ENCODE results near the gene SPATS2. TPM values are rescaled to one million over a fixed set of nuclear protein-coding genes. Genes with fewer than 3 reads are reported as not detected.

Gene SPATS2
- total RNA-seq, 3 donors from 2014 or later (not counting 1 experiment from before 2014, with no cell fraction given) = 14.6 to 18.4 (median 15.4) TPM

DNA sequence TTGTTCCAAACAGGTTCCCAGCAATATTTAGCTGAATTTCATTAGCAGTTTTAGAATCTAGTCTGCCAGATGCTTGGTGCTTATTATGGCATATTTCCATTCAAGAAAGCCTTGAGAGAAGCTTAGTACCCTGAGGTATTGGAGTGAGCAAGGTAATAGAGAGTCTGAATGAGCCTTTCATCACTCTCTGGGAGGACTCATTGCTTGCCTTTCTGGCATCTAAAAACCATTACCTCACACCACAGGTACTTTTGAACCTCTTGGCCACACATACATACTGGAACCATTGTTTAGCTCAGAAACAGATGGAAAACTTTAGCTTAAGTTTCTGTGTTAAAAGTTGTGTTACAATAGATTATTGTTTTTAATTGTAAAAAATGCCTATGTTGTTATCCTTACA is 144.1 kb downstream of the SPATS2 start:
- DNase-seq (no peak), ATAC-seq (no peak)
- intact Hi-C loops (cut with micrococcal nuclease) = no loop called here
- Mint-ChIP-seq H3K4me1 (no peaks in the 10 kb centered on the region), H3K36me3 (no peaks in the 10 kb centered on the region), H3K4me3 (no peak overlapping the region), H3K9me3 (no peaks in the 10 kb centered on the region), H3K27me3 (ENCODE audit: low read depth in 2 of 2) (no peaks in the 10 kb centered on the region), H3K27ac (no peak overlapping the region)
- no peak for TF ChIP-seq CTCF (IDR thresholded peaks at IDR 0.05)
- Histone ChIP-seq H3K4me1 (ENCODE audit: control insufficient read depth, insufficient read depth, low read length) (no peaks in the 10 kb centered on the region), H3K27me3 (ENCODE audit: control insufficient read depth, insufficient read depth, low read length) (no peaks in the 10 kb centered on the region), H3K9me3 (ENCODE audit: control insufficient read depth, insufficient read depth, low read length) (no peaks in the 10 kb centered on the region), H3K27ac (ENCODE audit: low read length) (no peak overlapping the region), H3K4me3 (ENCODE audit: low read length) (no peak overlapping the region), H3K36me3 (ENCODE audit: control insufficient read depth, insufficient read depth, low read length) (no peaks in the 10 kb centered on the region)

DNA sequence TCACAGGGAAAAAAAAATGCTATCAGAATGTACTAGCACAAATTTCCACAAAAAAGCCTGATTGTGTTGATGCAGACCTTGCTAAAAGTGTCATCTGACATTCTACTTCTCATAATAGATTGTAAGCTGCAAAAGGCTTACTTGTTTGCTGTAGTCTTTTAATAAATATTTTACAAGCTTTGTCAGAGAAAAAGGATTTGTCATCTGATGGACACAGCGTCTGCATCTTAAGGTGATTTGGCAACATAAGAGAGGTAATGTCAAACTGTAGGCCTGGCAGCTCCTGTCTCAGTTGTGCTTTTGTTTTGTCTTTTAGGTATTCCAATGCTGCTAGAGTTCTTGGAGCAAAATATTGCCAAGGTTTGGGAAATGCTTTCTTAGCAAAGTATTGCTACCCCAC is 145.3 kb downstream of the SPATS2 start:
- Histone ChIP-seq H3K9me3 (ENCODE audit: control insufficient read depth, insufficient read depth, low read length) (no peaks in the 10 kb centered on the region), H3K27me3 (ENCODE audit: control insufficient read depth, insufficient read depth, low read length) (no peaks in the 10 kb centered on the region), H3K27ac (ENCODE audit: low read length) (no peak overlapping the region), H3K36me3 (ENCODE audit: control insufficient read depth, insufficient read depth, low read length) (no peaks in the 10 kb centered on the region), H3K4me3 (ENCODE audit: low read length) (no peak overlapping the region), H3K4me1 (ENCODE audit: control insufficient read depth, insufficient read depth, low read length) (no peaks in the 10 kb centered on the region)
- TF ChIP-seq CTCF (IDR thresholded peaks at IDR 0.05) = no peak
- no peaks in the 10 kb centered on the region for H3K9me3 Mint-ChIP-seq
- 100% methylated on average over 1 of the region's 1 CpG for WGBS (ENCODE audit: insufficient coverage)
- ATAC-seq (no peak), DNase-seq (no peak)
- intact Hi-C loops (cut with micrococcal nuclease) = no loop called here
- no peak overlapping the region for H3K4me3 Mint-ChIP-seq
- H3K4me1 Mint-ChIP-seq = no peaks in the 10 kb centered on the region
- H3K27me3 Mint-ChIP-seq (ENCODE audit: low read depth in 2 of 2) = no peaks in the 10 kb centered on the region
- H3K36me3 Mint-ChIP-seq = no peaks in the 10 kb centered on the region
- H3K27ac Mint-ChIP-seq = no peak overlapping the region

DNA sequence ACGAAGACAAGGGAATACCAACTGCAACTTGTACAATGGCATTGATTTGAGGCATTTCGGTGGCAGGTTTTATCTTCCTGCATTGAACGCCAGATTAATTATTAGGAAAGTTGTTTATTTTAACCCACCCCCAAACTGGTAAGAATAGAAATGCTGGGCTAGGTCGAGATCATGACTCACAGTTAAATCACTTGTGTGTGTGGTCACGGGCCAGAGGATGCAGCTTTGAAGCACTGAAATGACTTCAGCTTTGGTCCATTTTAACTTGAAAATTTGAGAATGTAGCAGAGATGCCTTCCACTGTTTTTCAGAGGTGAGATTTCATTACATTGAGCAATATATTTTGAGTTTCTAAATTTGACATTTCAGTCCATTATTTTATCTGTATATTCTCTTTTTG is 148.0 kb downstream of the SPATS2 start:
- DNase-seq = no peak
- Histone ChIP-seq H3K4me1 (ENCODE audit: control insufficient read depth, insufficient read depth, low read length) (no peaks in the 10 kb centered on the region), H3K27me3 (ENCODE audit: control insufficient read depth, insufficient read depth, low read length) (no peaks in the 10 kb centered on the region), H3K36me3 (ENCODE audit: control insufficient read depth, insufficient read depth, low read length) (no peaks in the 10 kb centered on the region), H3K9me3 (ENCODE audit: control insufficient read depth, insufficient read depth, low read length) (no peaks in the 10 kb centered on the region), H3K4me3 (ENCODE audit: low read length) (no peak overlapping the region), H3K27ac (ENCODE audit: low read length) (no peak overlapping the region)
- TF ChIP-seq CTCF (IDR thresholded peaks at IDR 0.05) = no peak
- Mint-ChIP-seq H3K4me3 (no peak overlapping the region), H3K4me1 (no peaks in the 10 kb centered on the region), H3K27me3 (ENCODE audit: low read depth in 2 of 2) (no peaks in the 10 kb centered on the region), H3K27ac (no peak overlapping the region), H3K36me3 (no peaks in the 10 kb centered on the region), H3K9me3 (no peaks in the 10 kb centered on the region)
- no peak for ATAC-seq
- whole genome bisulfite sequencing (ENCODE audit: insufficient coverage) = 91% methylated on average over 5 of the region's 5 CpGs
- intact Hi-C loops (cut with micrococcal nuclease) = no loop called here

DNA sequence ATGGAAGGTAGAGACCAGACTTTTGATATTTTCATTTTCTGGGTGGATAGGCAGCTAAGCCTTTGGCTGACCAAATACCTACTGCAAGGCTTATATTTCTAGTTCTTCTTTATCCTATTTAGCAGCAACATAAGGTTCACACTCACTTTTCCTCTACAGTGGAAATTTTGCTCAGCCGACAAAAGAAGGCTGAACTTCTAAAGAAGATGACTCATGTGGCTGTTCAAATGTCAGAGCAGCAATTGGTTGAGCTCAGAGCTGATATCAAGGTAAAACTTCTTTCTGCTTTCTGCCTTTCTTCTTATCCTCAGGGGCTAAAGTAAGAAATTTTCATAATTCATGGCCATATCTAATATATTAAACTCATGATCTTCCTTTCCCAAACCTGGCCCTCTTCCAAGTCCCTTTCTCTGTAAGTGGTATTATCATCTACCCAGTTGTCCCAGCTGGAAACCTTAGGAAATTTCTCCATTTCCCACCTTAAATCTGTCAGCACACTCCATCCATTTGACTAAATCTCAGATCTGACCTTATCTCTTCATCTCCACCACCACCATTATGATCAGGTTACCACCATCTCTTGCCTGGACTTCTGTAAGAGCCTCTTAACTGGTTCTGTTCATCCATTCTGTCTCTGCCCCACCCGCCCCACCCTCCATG is 151.8 kb downstream of the SPATS2 start:
- H3K4me1 ChIP-seq (ENCODE audit: control insufficient read depth, insufficient read depth, low read length) = no peaks in the 10 kb centered on the region
- H3K27me3 ChIP-seq (ENCODE audit: control insufficient read depth, insufficient read depth, low read length) = no peaks in the 10 kb centered on the region
- H3K27me3 Mint-ChIP-seq (ENCODE audit: low read depth in 2 of 2) = no peaks in the 10 kb centered on the region
- H3K36me3 Mint-ChIP-seq = peaks cover 7% of the 10 kb centered on the region
- ATAC-seq = no peak
- no peaks in the 10 kb centered on the region for H3K9me3 Mint-ChIP-seq
- no peak overlapping the region for H3K4me3 Mint-ChIP-seq
- TF ChIP-seq CTCF (IDR thresholded peaks at IDR 0.05) = no peak
- H3K27ac ChIP-seq (ENCODE audit: low read length) = no peak overlapping the region
- H3K27ac Mint-ChIP-seq = no peak overlapping the region
- intact Hi-C loops (cut with micrococcal nuclease) = no loop called here
- H3K36me3 ChIP-seq (ENCODE audit: control insufficient read depth, insufficient read depth, low read length) = peaks cover 5% of the 10 kb centered on the region
- no peak for DNase-seq
- H3K4me3 ChIP-seq (ENCODE audit: low read length) = no peak overlapping the region
- H3K4me1 Mint-ChIP-seq = no peaks in the 10 kb centered on the region
- H3K9me3 ChIP-seq (ENCODE audit: control insufficient read depth, insufficient read depth, low read length) = no peaks in the 10 kb centered on the region
- 78% methylated on average over 1 of the region's 2 CpGs for WGBS (ENCODE audit: insufficient coverage)

Measured in natural killer cell (primary cell).